Epithelial cell of proximal tubule (primary cell): ENCODE data around the gene ZNF609. TPM values are rescaled to one million over a fixed set of nuclear protein-coding genes. Genes with fewer than 3 reads are reported as not detected.

Experiments
- DNase-seq: peaks from one replicate; pipeline ENCODE4 v3.0.0-alpha.2; 2011; ENCODE audit warnings: low read depth
- H3K4me3 ChIP-seq: 2 replicates; pipeline ENCODE4 v1.5.1; 2011; ENCODE audit warnings: low read depth, mild to moderate bottlenecking, low read length
- total RNA-seq: library from RNA; depleted of rRNA; stranded (reverse); fragments of >200 nt; gene quantifications from 2 replicates; pipeline ENCODE4 v1.2.3, GENCODE V29; 2015
- TF ChIP-seq, protein P1 (sequence below): conservative IDR thresholded peaks from 2 replicates; pipeline ENCODE4 v1.5.1; 2012; ENCODE audit warnings: low read depth, mild to moderate bottlenecking, low read length

Gene ZNF609
- total RNA-seq, 1 donor from 2014 or later = 11.0 TPM

DNA sequence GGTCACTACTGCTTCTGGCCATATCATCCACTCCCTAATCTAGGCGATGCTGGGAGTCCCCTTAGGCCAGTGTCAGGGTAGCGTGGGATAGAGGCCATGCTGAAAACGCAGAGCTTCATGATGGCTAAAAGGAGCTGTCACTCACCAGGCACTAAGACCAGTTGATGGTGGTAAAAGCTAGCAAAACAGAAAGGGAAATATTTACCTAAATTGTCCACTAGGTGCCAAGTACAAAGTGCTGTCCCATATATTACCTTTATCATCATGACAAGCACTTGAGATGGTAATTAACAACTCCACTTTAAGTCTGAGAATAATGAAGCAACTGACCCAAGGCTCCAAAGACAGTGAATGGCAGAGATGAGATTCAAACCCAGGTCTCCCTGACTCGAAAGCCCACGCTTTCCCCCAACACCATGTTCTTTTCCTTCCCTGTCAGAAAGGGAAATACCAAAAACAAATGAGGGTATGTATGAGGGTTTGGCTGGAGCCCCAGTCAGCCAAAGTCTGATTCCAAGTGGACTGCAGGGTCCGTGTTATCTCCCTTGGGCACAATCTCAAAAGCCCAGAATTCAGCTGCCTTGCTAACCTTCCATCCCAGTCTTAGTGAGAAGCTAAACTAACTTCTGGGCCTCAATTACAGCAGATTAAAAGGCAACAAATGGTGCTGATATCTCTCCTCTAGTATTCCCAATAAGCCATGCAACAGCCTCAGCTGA lies 230.4 kb downstream of the ZNF609 start:
- TF ChIP-seq, protein P1, sequence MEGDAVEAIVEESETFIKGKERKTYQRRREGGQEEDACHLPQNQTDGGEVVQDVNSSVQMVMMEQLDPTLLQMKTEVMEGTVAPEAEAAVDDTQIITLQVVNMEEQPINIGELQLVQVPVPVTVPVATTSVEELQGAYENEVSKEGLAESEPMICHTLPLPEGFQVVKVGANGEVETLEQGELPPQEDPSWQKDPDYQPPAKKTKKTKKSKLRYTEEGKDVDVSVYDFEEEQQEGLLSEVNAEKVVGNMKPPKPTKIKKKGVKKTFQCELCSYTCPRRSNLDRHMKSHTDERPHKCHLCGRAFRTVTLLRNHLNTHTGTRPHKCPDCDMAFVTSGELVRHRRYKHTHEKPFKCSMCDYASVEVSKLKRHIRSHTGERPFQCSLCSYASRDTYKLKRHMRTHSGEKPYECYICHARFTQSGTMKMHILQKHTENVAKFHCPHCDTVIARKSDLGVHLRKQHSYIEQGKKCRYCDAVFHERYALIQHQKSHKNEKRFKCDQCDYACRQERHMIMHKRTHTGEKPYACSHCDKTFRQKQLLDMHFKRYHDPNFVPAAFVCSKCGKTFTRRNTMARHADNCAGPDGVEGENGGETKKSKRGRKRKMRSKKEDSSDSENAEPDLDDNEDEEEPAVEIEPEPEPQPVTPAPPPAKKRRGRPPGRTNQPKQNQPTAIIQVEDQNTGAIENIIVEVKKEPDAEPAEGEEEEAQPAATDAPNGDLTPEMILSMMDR = peak; percentile 24
- no peak for DNase-seq
- H3K4me3 ChIP-seq = no peak overlapping the region

DNA sequence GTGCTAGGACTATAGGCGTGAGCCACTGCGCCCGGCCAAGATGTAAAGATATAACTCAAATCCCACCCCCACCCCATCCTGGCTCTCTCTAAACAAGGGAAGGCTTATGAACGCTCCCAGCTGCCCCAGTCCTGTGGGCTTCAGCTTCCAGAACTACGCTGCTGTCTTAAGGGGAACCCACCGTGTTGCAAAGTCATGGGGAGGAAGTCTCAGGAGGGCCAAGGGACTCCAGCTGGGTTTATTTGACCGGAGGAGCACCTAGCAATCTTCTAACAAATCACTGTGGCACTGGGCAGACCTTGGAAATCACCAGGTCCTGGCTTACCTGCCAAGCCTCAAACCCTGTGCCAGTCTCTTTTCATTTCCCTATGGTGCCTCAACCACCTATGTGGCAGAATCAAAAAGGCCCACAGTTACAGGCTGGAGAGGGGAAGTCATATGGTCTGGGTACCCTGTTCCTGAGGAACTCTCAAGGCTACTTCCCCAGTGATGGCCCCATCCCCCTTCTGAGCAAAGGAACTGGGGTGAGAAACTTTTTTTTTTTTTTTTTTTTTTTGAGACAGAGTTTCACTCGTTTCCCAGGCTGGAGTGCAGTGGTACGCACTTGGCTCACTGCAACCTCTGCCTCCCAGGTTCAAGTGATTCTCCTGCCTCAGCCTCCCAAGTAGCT lies 231.7 kb downstream of the ZNF609 start:
- no peak for DNase-seq
- no peak overlapping the region for H3K4me3 ChIP-seq
- TF ChIP-seq, protein P1 = no peak

DNA sequence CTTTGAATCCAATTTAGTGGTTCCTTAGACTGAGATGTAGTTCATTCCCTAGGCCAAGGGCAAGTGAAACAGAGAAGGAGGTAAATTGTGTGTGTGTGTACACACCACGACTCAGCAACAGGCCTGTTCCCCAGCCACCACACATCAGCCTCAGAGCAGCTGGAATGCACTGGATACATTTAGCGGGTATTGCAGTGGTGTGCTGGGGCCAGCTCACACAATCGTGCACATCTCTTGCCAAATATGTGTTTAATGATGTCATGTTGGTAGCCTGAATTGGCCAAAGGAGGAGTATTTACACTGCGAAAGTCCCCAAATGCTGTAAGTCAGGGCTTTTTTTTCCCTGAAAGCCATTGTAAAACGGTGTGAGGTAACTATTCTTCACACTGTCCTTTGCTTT lies 232.8 kb downstream of the ZNF609 start:
- DNase-seq = no peak
- no peak overlapping the region for H3K4me3 ChIP-seq
- TF ChIP-seq, protein P1 = no peak

DNA sequence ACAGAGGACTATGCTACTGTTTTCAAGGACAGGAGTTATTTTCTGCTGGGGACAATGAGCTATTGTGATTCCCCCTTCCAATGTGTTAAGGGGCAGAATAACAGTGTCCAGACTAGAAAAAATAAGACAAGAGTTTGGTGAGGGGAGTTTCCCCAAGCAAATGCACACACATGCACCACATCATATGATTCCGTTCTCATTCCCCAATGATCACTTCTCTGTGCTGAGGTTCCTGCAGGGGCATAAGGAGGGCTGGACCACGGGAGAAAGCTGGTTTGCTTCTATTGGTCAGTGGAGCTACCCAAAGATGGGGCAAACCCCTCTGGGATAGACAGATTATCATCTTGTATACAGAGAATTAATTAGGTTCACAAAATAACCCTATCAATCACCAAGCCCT lies 234.4 kb downstream of the ZNF609 start:
- no peak for DNase-seq
- H3K4me3 ChIP-seq = no peak overlapping the region
- TF ChIP-seq, protein P1 = no peak

DNA sequence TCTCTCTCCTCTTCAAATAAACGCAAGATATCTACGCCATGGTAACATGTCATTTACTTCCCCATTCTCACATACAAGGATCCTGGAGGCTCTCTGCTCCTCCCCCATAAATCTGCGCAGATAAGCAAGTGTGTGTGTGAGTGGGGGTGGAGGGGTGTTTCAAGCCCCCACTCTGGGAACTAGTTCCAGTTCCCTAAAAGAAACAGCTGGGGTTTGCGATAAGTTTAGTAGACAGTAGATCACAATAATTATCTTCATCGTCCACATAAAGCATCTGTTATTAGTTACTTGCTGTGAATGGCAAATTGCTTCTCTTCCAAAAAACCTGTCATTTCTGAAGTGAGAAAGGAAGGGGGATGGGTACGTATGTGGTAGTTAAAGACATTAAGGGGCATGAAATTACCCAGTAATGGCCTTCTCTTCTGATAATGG lies 235.2 kb downstream of the ZNF609 start:
- DNase-seq = no peak
- no peak overlapping the region for H3K4me3 ChIP-seq
- TF ChIP-seq, protein P1 = no peak

DNA sequence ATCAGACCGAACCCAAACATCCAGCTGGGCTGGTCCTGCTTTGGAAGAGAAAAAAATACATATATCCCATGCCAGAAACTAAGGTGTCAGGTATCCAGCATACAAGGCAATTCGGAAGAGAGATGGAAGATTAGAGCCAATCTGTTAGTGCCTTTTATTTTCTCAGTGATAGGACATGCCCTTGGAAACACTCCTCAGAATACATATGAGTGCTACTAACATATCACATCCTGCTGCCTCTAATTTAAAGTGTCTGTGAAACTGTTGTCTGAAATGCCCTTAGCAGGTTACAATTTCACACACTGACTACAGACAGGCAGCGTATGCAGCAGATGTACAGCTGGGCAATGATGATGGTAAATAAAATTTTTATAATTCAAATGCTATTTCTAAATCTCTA lies 236.1 kb downstream of the ZNF609 start:
- H3K4me3 ChIP-seq = no peak overlapping the region
- TF ChIP-seq, protein P1 = no peak
- DNase-seq = no peak
